HepG2 (cell line): Measurements from ENCODE around the gene LYPLA2. TPM values are rescaled to one million over a fixed set of nuclear protein-coding genes. Genes with fewer than 3 reads are reported as not detected.

ENCODE experiments used
- ELF3 ChIP-seq: IDR thresholded peaks from 2 replicates; pipeline ENCODE4 v1.6.1; 2016; ENCODE audit warnings: missing genetic modification reagents, missing compliant biosample characterization
- MEF2D ChIP-seq: sonication (generic); formaldehyde crosslinking; IDR thresholded peaks from 2 replicates; pipeline ENCODE4 v1.5.1; 2020; ENCODE audit warnings: mild to moderate bottlenecking, missing genetic modification reagents
- PHF21A ChIP-seq: sonication (generic); formaldehyde crosslinking; IDR thresholded peaks from 2 replicates; pipeline ENCODE4 v1.5.0; 2020; ENCODE audit warnings: mild to moderate bottlenecking, missing genetic modification reagents
- RARA ChIP-seq: IDR thresholded peaks from 2 replicates; pipeline ENCODE4 v1.6.1; 2016; ENCODE audit warnings: missing genetic modification reagents, missing compliant biosample characterization
- TCF12 ChIP-seq, 2 experiments: fragments of 450-650 bp in 1 of 2; sonication (generic) in 1 of 2; formaldehyde crosslinking in 1 of 2; IDR thresholded peaks; 2 replicates each; pipeline versions ENCODE4 v1.6.1 to v1.8.0; 2017 to 2022; ENCODE audit warnings: antibody characterized with exemption in 1 of 2, mild to moderate bottlenecking in 1 of 2, missing genetic modification reagents in 1 of 2, moderate library complexity in 1 of 2
- TCF7L2 ChIP-seq: IDR thresholded peaks from 2 replicates; pipeline ENCODE4 v1.6.1; 2011; ENCODE audit warnings: mild to moderate bottlenecking, low read depth, low read length, moderate library complexity
- ZFX ChIP-seq: sonication (generic); formaldehyde crosslinking; IDR thresholded peaks from 2 replicates; pipeline ENCODE4 v1.4.0; 2020; ENCODE audit warnings: mild to moderate bottlenecking, low read depth, missing genetic modification reagents, moderate library complexity
- polyA plus RNA-seq, 8 experiments: library from polyadenylated mRNA; depleted of rRNA in 3 of 8; stranded (reverse) in 7 of 8; unstranded in 1 of 8; fragments of >200 nt; fragmentation: Illumina TruSeq in 4 of 8; extraction: Trizol in 4 of 8; gene quantifications; 2 replicates each; pipeline versions ENCODE4 v1.2.1 to v1.2.3, GENCODE V29; 2011 to 2016; ENCODE audit warnings: low read depth in 4 of 8, missing spikeins in 1 of 8, mixed read lengths in 1 of 8; ENCODE audit not compliant: insufficient read depth in 1 of 8
- total RNA-seq, 5 experiments: library from RNA; depleted of rRNA; stranded (reverse); fragments of >200 nt; fragmentation: Illumina TruSeq; extraction: Trizol; gene quantifications; 2 replicates each; pipeline ENCODE4 v1.2.3, GENCODE V29; 2016; ENCODE audit warnings: low read depth in 1 of 5
- TF ChIP-seq, protein P1 (sequence below): sonication (generic); formaldehyde crosslinking; IDR thresholded peaks from 2 replicates; pipeline ENCODE4 v1.9.0; 2021; ENCODE audit warnings: mild to moderate bottlenecking, missing genetic modification reagents
- TF ChIP-seq, protein P2 (sequence below): sonication (generic); formaldehyde crosslinking; IDR thresholded peaks from 2 replicates; pipeline ENCODE4 v1.4.0; 2020; ENCODE audit warnings: mild to moderate bottlenecking, missing genetic modification reagents, borderline replicate concordance
- TF ChIP-seq, protein P3 (sequence below): fragments of 450-650 bp; IDR thresholded peaks from 2 replicates; pipeline ENCODE4 v1.6.1; 2016
- TF ChIP-seq, protein P4 (sequence below): IDR thresholded peaks from 2 replicates; pipeline ENCODE4 v1.6.1; 2016

LYPLA2 gene
- total and polyA plus RNA-seq, 2 of the 13 experiments (the other 11 are each of a cell fraction or from before 2014, with no cell fraction given) = 72.1 to 73.2 TPM

DNA sequence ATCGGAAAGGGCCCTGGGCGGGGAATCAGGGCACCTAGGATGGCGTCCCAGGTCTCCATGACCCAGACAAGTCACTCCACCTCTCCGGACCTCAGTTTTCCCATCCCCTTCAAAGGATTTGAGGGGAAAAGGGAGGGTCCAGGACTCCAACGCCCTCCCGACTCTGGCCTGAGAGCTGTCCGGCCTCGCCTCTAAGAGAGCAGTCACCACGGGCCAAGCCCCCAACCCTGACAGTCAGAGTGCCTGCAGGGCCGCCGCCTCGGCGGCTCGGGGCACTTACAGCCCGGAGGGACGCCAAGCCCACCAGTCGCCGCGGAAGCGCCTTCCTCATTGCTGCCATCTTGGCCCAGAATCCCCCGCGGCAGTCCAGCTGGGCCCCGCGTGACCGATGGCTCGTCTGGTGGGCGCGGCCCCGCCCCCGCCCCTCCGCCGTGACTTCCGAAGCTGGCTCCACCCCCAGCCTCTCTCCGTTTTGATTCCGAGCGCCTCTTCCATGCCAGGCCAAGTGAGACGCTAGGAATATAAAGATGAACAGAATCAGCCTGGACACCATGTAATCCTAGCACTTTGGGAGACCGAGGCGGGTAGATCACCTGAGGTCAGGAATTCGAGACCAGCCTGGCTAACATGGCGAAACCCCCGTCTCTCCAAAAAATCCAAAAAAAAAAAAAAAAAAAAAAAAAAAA is 34.3 kb downstream of the LYPLA2 start, which contains the start of gene HMGCL (continued):
- TF ChIP-seq, protein P1, sequence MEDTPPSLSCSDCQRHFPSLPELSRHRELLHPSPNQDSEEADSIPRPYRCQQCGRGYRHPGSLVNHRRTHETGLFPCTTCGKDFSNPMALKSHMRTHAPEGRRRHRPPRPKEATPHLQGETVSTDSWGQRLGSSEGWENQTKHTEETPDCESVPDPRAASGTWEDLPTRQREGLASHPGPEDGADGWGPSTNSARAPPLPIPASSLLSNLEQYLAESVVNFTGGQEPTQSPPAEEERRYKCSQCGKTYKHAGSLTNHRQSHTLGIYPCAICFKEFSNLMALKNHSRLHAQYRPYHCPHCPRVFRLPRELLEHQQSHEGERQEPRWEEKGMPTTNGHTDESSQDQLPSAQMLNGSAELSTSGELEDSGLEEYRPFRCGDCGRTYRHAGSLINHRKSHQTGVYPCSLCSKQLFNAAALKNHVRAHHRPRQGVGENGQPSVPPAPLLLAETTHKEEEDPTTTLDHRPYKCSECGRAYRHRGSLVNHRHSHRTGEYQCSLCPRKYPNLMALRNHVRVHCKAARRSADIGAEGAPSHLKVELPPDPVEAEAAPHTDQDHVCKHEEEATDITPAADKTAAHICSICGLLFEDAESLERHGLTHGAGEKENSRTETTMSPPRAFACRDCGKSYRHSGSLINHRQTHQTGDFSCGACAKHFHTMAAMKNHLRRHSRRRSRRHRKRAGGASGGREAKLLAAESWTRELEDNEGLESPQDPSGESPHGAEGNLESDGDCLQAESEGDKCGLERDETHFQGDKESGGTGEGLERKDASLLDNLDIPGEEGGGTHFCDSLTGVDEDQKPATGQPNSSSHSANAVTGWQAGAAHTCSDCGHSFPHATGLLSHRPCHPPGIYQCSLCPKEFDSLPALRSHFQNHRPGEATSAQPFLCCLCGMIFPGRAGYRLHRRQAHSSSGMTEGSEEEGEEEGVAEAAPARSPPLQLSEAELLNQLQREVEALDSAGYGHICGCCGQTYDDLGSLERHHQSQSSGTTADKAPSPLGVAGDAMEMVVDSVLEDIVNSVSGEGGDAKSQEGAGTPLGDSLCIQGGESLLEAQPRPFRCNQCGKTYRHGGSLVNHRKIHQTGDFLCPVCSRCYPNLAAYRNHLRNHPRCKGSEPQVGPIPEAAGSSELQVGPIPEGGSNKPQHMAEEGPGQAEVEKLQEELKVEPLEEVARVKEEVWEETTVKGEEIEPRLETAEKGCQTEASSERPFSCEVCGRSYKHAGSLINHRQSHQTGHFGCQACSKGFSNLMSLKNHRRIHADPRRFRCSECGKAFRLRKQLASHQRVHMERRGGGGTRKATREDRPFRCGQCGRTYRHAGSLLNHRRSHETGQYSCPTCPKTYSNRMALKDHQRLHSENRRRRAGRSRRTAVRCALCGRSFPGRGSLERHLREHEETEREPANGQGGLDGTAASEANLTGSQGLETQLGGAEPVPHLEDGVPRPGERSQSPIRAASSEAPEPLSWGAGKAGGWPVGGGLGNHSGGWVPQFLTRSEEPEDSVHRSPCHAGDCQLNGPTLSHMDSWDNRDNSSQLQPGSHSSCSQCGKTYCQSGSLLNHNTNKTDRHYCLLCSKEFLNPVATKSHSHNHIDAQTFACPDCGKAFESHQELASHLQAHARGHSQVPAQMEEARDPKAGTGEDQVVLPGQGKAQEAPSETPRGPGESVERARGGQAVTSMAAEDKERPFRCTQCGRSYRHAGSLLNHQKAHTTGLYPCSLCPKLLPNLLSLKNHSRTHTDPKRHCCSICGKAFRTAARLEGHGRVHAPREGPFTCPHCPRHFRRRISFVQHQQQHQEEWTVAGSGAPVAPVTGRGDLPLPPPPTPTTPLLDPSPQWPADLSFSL (CRISPR knock-in tag) = no peak
- peak; percentile 73 for TF ChIP-seq ZFX
- TF ChIP-seq TCF12 (IDR thresholded peaks at IDR 0.05) = no peak
- TF ChIP-seq TCF12 (CRISPR knock-in tag; IDR thresholded peaks at IDR 0.05) = peak; percentile 49; the same call in 1 of the 2 replicates
- TF ChIP-seq PHF21A (CRISPR knock-in tag) = peak; percentile 43; the same call in 1 of the 2 replicates
- TF ChIP-seq, protein P2, sequence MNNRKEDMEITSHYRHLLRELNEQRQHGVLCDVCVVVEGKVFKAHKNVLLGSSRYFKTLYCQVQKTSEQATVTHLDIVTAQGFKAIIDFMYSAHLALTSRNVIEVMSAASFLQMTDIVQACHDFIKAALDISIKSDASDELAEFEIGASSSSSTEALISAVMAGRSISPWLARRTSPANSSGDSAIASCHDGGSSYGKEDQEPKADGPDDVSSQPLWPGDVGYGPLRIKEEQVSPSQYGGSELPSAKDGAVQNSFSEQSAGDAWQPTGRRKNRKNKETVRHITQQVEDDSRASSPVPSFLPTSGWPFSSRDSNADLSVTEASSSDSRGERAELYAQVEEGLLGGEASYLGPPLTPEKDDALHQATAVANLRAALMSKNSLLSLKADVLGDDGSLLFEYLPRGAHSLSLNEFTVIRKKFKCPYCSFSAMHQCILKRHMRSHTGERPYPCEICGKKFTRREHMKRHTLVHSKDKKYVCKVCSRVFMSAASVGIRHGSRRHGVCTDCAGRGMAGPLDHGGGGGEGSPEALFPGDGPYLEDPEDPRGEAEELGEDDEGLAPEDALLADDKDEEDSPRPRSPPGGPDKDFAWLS (CRISPR knock-in tag) = no peak
- TF ChIP-seq, protein P3, sequence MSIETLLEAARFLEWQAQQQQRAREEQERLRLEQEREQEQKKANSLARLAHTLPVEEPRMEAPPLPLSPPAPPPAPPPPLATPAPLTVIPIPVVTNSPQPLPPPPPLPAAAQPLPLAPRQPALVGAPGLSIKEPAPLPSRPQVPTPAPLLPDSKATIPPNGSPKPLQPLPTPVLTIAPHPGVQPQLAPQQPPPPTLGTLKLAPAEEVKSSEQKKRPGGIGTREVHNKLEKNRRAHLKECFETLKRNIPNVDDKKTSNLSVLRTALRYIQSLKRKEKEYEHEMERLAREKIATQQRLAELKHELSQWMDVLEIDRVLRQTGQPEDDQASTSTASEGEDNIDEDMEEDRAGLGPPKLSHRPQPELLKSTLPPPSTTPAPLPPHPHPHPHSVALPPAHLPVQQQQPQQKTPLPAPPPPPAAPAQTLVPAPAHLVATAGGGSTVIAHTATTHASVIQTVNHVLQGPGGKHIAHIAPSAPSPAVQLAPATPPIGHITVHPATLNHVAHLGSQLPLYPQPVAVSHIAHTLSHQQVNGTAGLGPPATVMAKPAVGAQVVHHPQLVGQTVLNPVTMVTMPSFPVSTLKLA = no peak; the same call in 1 of the 2 replicates
- TF ChIP-seq, protein P4, sequence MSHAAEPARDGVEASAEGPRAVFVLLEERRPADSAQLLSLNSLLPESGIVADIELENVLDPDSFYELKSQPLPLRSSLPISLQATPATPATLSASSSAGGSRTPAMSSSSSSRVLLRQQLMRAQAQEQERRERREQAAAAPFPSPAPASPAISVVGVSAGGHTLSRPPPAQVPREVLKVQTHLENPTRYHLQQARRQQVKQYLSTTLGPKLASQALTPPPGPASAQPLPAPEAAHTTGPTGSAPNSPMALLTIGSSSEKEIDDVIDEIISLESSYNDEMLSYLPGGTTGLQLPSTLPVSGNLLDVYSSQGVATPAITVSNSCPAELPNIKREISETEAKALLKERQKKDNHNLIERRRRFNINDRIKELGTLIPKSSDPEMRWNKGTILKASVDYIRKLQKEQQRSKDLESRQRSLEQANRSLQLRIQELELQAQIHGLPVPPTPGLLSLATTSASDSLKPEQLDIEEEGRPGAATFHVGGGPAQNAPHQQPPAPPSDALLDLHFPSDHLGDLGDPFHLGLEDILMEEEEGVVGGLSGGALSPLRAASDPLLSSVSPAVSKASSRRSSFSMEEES (CRISPR knock-in tag) = peak; percentile 96
- peak; percentile 60 for TF ChIP-seq ELF3 (CRISPR knock-in tag)
- peak; percentile 63; the same call in 1 of the 2 replicates for TF ChIP-seq MEF2D (CRISPR knock-in tag)
- TF ChIP-seq TCF7L2 = no peak
- peak; percentile 45; the same call in 1 of the 2 replicates for TF ChIP-seq RARA (CRISPR knock-in tag)
